Measurements from ENCODE around the gene CLCF1.

GRCh38 chr11:67390947-67391303, 17.5 kb upstream of the CLCF1 start:
- TF ChIP-seq POLR2A (IDR thresholded peaks at IDR 0.05): no peak
- no peak for TF ChIP-seq CTCF (IDR thresholded peaks at IDR 0.05)
- TF ChIP-seq POLR2AphosphoS5 (IDR thresholded peaks at IDR 0.05): no peak
